Stimulated activated effector memory CD8-positive, alpha-beta T cell treated with anti-CD3 and anti-CD28 coated beads, Interleukin-12 subunit alpha, Interleukin-12 subunit beta, amount 100 ng/mL, for 72 hours (primary cell): ENCODE data around the gene INPP5A.

Source experiments
- ATAC-seq: fragments of 150-1000 bp; cut with Tn5 transposase; 2 replicates; pipeline ENCODE4 v1.10.0; 2021
- DNase-seq, 2 donors: peaks; one replicate each; pipeline ENCODE4 v3.0.0; 2021 to 2022; ENCODE audit warnings: low spot score in 2 of 2
- H3K27ac Mint-ChIP-seq: one replicate; pipeline ENCODE4 v1.8.0; 2022; ENCODE audit warnings: mild to moderate bottlenecking, mixed read lengths
- H3K36me3 Mint-ChIP-seq: one replicate; pipeline ENCODE4 v1.8.0; 2022; ENCODE audit warnings: mild to moderate bottlenecking, mixed read lengths
- H3K4me1 Mint-ChIP-seq: one replicate; pipeline ENCODE4 v1.8.0; 2022; ENCODE audit warnings: mixed read lengths
- H3K4me3 Mint-ChIP-seq: one replicate; pipeline ENCODE4 v1.8.0; 2022; ENCODE audit warnings: mild to moderate bottlenecking, mixed read lengths
- H3K9me3 Mint-ChIP-seq: one replicate; pipeline ENCODE4 v1.8.0; 2022; ENCODE audit warnings: mixed read lengths

INPP5A gene

GRCh38 chr10:132806110-132806509 is 268.5 kb downstream of the INPP5A start:
- ATAC-seq (no peak), DNase-seq (no peak)
- H3K27ac Mint-ChIP-seq, result no peak overlapping the region
- H3K9me3 Mint-ChIP-seq, result no peaks in the 10 kb centered on the region
- H3K36me3 Mint-ChIP-seq, result no peaks in the 10 kb centered on the region
- H3K4me1 Mint-ChIP-seq, result no peaks in the 10 kb centered on the region
- no peak overlapping the region for H3K4me3 Mint-ChIP-seq

- Mint-ChIP-seq H3K36me3 (no peaks in the 10 kb centered on the region), H3K4me1 (no peaks in the 10 kb centered on the region), H3K9me3 (no peaks in the 10 kb centered on the region), H3K4me3 (no peak overlapping the region), H3K27ac (no peak overlapping the region)
- ATAC-seq (no peak), DNase-seq (no peak)
Observed at GRCh38 chr10:132806561-132807003, 269.0 kb downstream of the INPP5A start.

GRCh38 chr10:132807621-132808049 is 270.0 kb downstream of the INPP5A start:
- H3K27ac Mint-ChIP-seq, result no peak overlapping the region
- H3K36me3 Mint-ChIP-seq, result no peaks in the 10 kb centered on the region
- H3K9me3 Mint-ChIP-seq, result no peaks in the 10 kb centered on the region
- no peak for ATAC-seq
- DNase-seq, result no peak
- H3K4me1 Mint-ChIP-seq, result no peaks in the 10 kb centered on the region
- H3K4me3 Mint-ChIP-seq, result no peak overlapping the region

GRCh38 chr10:132808383-132809231 is 271.0 kb downstream of the INPP5A start:
- no peak overlapping the region for H3K4me3 Mint-ChIP-seq
- no peaks in the 10 kb centered on the region for H3K9me3 Mint-ChIP-seq
- no peak overlapping the region for H3K27ac Mint-ChIP-seq
- ATAC-seq (no peak), DNase-seq (no peak)
- H3K4me1 Mint-ChIP-seq, result no peaks in the 10 kb centered on the region
- no peaks in the 10 kb centered on the region for H3K36me3 Mint-ChIP-seq

GRCh38 chr10:132809232-132810140 is 271.9 kb downstream of the INPP5A start:
- no peak for DNase-seq
- Mint-ChIP-seq H3K4me3 (no peak overlapping the region), H3K4me1 (no peaks in the 10 kb centered on the region), H3K27ac (no peak overlapping the region), H3K9me3 (no peaks in the 10 kb centered on the region), H3K36me3 (no peaks in the 10 kb centered on the region)
- ATAC-seq, result no peak

- no peaks in the 10 kb centered on the region for H3K4me1 Mint-ChIP-seq
- no peak overlapping the region for H3K4me3 Mint-ChIP-seq
- no peak for ATAC-seq
- H3K36me3 Mint-ChIP-seq, result no peaks in the 10 kb centered on the region
- no peak overlapping the region for H3K27ac Mint-ChIP-seq
- no peak for DNase-seq
- no peaks in the 10 kb centered on the region for H3K9me3 Mint-ChIP-seq
Observed at GRCh38 chr10:132810141-132810806, 272.7 kb downstream of the INPP5A start.

DNA sequence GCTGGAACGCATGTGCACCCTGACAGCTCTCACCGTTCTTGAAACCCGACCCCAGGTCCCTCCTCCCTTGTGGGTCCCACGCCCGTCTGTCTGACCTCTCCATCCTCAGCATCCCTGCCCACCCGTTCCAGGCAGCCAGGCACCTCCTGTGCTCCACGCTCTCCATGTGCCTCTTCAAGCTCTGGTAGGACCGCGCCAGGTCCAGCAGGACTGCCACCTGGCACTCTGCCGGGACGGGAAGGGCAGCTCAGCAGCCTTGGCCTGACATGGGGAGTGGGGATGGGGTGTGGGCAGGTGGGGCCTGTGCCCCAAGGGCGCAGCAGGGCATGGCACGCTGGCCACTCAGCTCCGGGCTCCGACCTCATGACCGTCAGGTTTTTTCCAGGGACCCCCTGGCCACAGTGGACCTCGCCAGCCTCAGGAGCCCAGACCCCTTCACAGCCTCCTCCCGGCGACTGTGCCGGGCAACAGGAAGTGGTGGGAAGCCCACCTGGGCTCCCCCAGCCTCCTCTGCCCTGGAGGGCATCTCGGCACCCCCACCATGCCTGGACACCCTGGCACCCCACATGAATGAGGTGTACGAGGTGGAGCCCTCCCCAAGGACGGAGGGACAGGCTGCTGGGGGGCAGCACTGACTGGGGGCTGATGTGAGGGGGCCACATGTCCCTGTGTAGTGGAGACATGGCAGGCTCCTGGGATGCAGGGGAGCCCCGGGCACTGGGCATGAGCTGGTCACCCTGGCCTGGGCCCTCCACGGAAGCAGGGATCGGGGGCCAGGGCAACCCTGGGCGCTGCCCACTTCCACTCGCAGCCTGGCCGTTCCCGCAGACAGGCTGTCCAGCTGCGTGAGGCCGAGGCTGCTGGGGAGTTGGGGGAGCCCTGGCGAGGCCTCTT is 273.5 kb downstream of the INPP5A start:
- Mint-ChIP-seq H3K4me3 (no peak overlapping the region), H3K36me3 (no peaks in the 10 kb centered on the region), H3K9me3 (no peaks in the 10 kb centered on the region)

DNA sequence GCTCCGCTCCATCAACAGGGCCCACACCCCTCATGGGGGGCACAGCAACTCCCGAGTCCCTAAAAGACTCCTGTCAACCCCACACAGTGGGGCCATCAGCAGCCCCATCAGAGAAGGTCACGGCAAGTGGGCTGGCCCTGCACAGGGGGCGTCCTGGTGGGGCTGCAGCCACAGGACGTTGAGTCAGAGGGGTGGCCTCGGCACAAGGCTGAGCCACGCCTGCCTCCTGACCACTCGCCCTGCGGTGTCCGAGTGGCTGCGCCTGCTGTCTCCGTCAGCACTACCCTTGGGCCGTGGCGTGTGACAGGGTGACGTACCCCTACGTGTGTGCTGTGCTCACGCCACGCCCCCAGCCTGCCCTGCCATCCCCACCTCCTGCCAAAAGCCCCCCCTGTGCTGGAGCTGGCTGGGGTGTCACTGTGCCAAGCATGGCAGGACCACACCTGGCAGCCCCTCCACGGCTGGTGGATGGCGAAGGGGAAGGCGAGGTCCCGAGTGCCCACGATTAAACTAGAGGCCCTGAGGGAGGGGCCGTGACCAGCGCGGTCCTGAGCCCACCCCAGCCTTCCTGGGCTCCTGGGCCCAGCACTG is 274.4 kb downstream of the INPP5A start:
- no peak for DNase-seq
- Mint-ChIP-seq H3K4me3 (no peak overlapping the region), H3K27ac (no peak overlapping the region), H3K4me1 (no peaks in the 10 kb centered on the region), H3K9me3 (no peaks in the 10 kb centered on the region), H3K36me3 (no peaks in the 10 kb centered on the region)
- ATAC-seq, result peak; percentile 6

More for the DNA sequence above, 273.5 kb downstream of the INPP5A start:
- ATAC-seq (no peak), DNase-seq (no peak)
- H3K4me1 Mint-ChIP-seq, result no peaks in the 10 kb centered on the region
- no peak overlapping the region for H3K27ac Mint-ChIP-seq

DNA sequence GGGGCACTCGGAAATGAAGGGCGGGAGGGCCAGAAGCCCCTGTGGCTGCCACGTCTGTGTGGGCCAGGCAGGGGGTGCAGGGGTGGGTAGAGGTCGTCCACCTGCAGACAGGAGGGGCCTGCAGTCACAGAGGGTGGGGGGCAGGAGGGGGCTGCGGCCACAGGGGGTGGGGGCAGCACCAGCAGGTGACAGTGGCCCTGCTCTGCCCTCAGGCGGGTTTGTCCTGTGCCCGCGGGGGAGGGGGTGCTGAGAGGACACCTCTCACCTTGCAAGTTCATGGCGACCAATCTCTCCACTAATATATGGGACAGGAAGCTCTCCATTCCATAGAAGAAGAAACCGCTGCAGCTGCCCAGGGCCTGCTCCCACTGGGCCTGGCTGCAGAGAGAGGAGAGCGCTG is 274.9 kb downstream of the INPP5A start:
- Mint-ChIP-seq H3K4me3 (no peak overlapping the region), H3K4me1 (no peaks in the 10 kb centered on the region), H3K27ac (no peak overlapping the region), H3K9me3 (no peaks in the 10 kb centered on the region), H3K36me3 (no peaks in the 10 kb centered on the region)
- ATAC-seq (no peak), DNase-seq (no peak)

DNA sequence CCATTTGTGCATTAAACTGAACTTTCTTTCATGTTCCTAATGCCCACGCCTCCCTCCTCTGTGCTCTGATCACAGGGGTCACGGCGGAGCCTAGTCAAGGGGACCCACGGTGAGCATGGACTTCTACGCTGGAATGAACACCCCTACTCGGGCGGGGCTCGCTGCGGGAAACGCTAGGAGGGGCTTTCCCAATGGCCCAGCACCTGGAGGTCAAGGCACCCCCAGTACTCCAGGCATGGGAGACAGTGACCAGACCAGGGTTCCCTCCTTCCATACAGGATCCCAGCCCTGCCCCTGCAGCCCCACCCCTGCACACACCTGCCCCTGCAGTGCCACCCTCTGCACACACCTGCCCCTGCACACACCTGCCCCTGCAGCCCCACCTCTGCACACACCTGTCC is 275.4 kb downstream of the INPP5A start:
- Mint-ChIP-seq H3K4me1 (no peaks in the 10 kb centered on the region), H3K27ac (no peak overlapping the region), H3K9me3 (no peaks in the 10 kb centered on the region), H3K4me3 (no peak overlapping the region), H3K36me3 (no peaks in the 10 kb centered on the region)
- ATAC-seq (no peak), DNase-seq (no peak)

GRCh38 chr10:132813560-132814468 is 276.2 kb downstream of the INPP5A start:
- Mint-ChIP-seq H3K36me3 (no peaks in the 10 kb centered on the region), H3K27ac (no peak overlapping the region), H3K4me1 (no peaks in the 10 kb centered on the region), H3K9me3 (no peaks in the 10 kb centered on the region), H3K4me3 (no peak overlapping the region)
- ATAC-seq, result no peak
- no peak for DNase-seq

DNA sequence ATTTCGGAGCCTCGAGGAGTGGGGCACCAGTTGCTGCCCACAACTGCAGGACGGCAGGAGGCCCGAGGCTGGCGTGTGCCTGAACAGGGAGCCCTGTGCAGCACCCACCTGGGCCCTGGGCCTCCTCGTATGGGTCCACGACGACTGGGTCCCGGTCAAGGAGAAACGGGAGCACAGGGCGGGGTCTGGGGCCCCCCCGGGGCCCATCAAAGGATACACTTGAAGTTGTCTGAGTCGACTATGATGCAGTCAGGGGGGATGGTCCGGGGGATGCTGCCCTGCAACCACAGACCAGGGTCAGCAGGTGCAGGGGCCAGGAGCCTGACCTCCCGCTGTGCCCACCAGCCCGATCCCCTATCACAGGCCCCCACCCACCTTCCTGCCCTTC is 276.9 kb downstream of the INPP5A start:
- Mint-ChIP-seq H3K36me3 (no peaks in the 10 kb centered on the region), H3K4me3 (no peak overlapping the region), H3K9me3 (no peaks in the 10 kb centered on the region), H3K27ac (no peak overlapping the region), H3K4me1 (no peaks in the 10 kb centered on the region)
- no peak for ATAC-seq
- no peak for DNase-seq

GRCh38 chr10:132815168-132815857 is 277.7 kb downstream of the INPP5A start:
- ATAC-seq, result no peak
- no peak overlapping the region for H3K27ac Mint-ChIP-seq
- no peak for DNase-seq
- H3K4me1 Mint-ChIP-seq, result no peaks in the 10 kb centered on the region
- no peaks in the 10 kb centered on the region for H3K36me3 Mint-ChIP-seq
- no peak overlapping the region for H3K4me3 Mint-ChIP-seq
- no peaks in the 10 kb centered on the region for H3K9me3 Mint-ChIP-seq
